Neuronal stem cell (in vitro differentiated cells): ENCODE data around the gene PABPC1L2B. TPM values are rescaled to one million over a fixed set of nuclear protein-coding genes. Genes with fewer than 3 reads are reported as not detected.
"Not testable (repeated sequence)": the region's sequence is repeated elsewhere in the genome, so short reads cannot be mapped to it uniquely, and the experiment has no call there.

Experiments used
- DNase-seq: peaks from one replicate; pipeline ENCODE4 v3.0.0-alpha.2; 2013; ENCODE audit warnings: low spot score
- H2AFZ ChIP-seq: one replicate; pipeline ENCODE4 v1.6.1; 2013; ENCODE audit warnings: mild to moderate bottlenecking, low read length, inconsistent platforms
- H2AK5ac ChIP-seq: 2 replicates; pipeline ENCODE4 v1.6.1; 2013; ENCODE audit warnings: low read depth, mild to moderate bottlenecking, inconsistent platforms, low read length, moderate library complexity, mixed read lengths
- H2BK120ac ChIP-seq: 2 replicates; pipeline ENCODE4 v1.6.1; 2013; ENCODE audit warnings: low read depth, mild to moderate bottlenecking, inconsistent platforms, low read length, moderate library complexity, mixed read lengths
- H2BK12ac ChIP-seq: one replicate; pipeline ENCODE4 v1.6.1; 2013; ENCODE audit warnings: low read length, inconsistent platforms
- H2BK15ac ChIP-seq: 2 replicates; pipeline ENCODE4 v1.6.1; 2013; ENCODE audit warnings: mild to moderate bottlenecking, low read length, inconsistent platforms, mixed read lengths
- H2BK5ac ChIP-seq: one replicate; pipeline ENCODE4 v1.6.1; 2013; ENCODE audit warnings: inconsistent platforms, mild to moderate bottlenecking, low read length, moderate library complexity
- H3K14ac ChIP-seq: one replicate; pipeline ENCODE4 v1.6.1; 2013; ENCODE audit warnings: low read length, inconsistent platforms
- H3K18ac ChIP-seq: 2 replicates; pipeline ENCODE4 v1.6.1; 2013; ENCODE audit warnings: low read length, inconsistent platforms
- H3K23ac ChIP-seq: 2 replicates; pipeline ENCODE4 v1.6.1; 2013; ENCODE audit warnings: low read depth, mild to moderate bottlenecking, mixed read lengths, low read length, inconsistent platforms; ENCODE audit not compliant: poor library complexity
- H3K27ac ChIP-seq: replicated peaks from 3 replicates; pipeline ENCODE4 v1.5.1; 2013; ENCODE audit warnings: low read length, inconsistent platforms
- H3K27me3 ChIP-seq, 3 experiments: 2 replicates each; pipeline ENCODE4 v1.6.1; 2013; ENCODE audit warnings: low read length in 3 of 3, mild to moderate bottlenecking in 2 of 3, inconsistent platforms in 1 of 3, low read depth in 1 of 3, mixed read lengths in 1 of 3, moderate library complexity in 1 of 3; ENCODE audit not compliant: control insufficient read depth in 3 of 3, insufficient read depth in 3 of 3
- H3K36me3 ChIP-seq, 2 donors: replicated peaks in 1 of 2; 2 replicates each; pipeline ENCODE4 v1.6.1; 2013; ENCODE audit warnings: low read length in 2 of 2; ENCODE audit not compliant: control insufficient read depth in 2 of 2, insufficient read depth in 2 of 2
- H3K4ac ChIP-seq: 2 replicates; pipeline ENCODE4 v1.6.1; 2013; ENCODE audit warnings: inconsistent platforms, mild to moderate bottlenecking, low read length, moderate library complexity
- H3K4me1 ChIP-seq, 2 donors: 1 replicate in 1 of 2; 2 replicates in 1 of 2; pipeline ENCODE4 v1.6.1; 2013; ENCODE audit warnings: low read length in 2 of 2, low read depth in 1 of 2; ENCODE audit not compliant: control insufficient read depth in 2 of 2, insufficient read depth in 1 of 2
- H3K4me2 ChIP-seq: one replicate; pipeline ENCODE4 v1.6.1; 2013; ENCODE audit warnings: mild to moderate bottlenecking, low read length, inconsistent platforms; ENCODE audit not compliant: insufficient read depth, poor library complexity, severe bottlenecking
- H3K4me3 ChIP-seq, 2 donors: 2 replicates each; pipeline ENCODE4 v1.5.1; 2013; ENCODE audit warnings: low read length in 2 of 2, mild to moderate bottlenecking in 2 of 2, inconsistent platforms in 1 of 2, moderate library complexity in 1 of 2
- H3K79me1 ChIP-seq: one replicate; pipeline ENCODE4 v1.6.1; 2013; ENCODE audit warnings: low read depth, mild to moderate bottlenecking, inconsistent platforms, low read length, moderate library complexity
- H3K9ac ChIP-seq: one replicate; pipeline ENCODE4 v1.6.1; 2013; ENCODE audit warnings: mild to moderate bottlenecking, low read depth, low read length, inconsistent platforms; ENCODE audit not compliant: poor library complexity
- H3K9me3 ChIP-seq, 2 donors: replicated peaks in 1 of 2; 2 replicates each; pipeline versions ENCODE3 to v1.6.1; 2013; ENCODE audit warnings: low read length in 2 of 2, mild to moderate bottlenecking in 2 of 2, inconsistent platforms in 1 of 2, low read depth in 1 of 2, mixed read lengths in 1 of 2, moderate library complexity in 1 of 2; ENCODE audit not compliant: control insufficient read depth in 2 of 2, insufficient read depth in 1 of 2
- H4K8ac ChIP-seq: one replicate; pipeline ENCODE4 v1.6.1; 2013; ENCODE audit warnings: low read depth, mild to moderate bottlenecking, inconsistent platforms, low read length, moderate library complexity
- H4K91ac ChIP-seq: one replicate; pipeline ENCODE4 v1.6.1; 2013; ENCODE audit warnings: low read length, low read depth, mild to moderate bottlenecking, inconsistent platforms; ENCODE audit not compliant: poor library complexity
- WGBS, 2 donors: extraction: QIAGEN DNeasy Blood & Tissue Kit; methylation state at CpG; one replicate each; pipeline ENCODE4 v1.1.7; 2013; ENCODE audit warnings: missing lambda C conversion rate in 2 of 2, mixed read lengths in 1 of 2; ENCODE audit not compliant: insufficient read length in 2 of 2, insufficient replicate concordance in 1 of 2; ENCODE audit errors: extremely low coverage in 2 of 2; 5-methylcytosine and 5-hydroxymethylcytosine counted together
- polyA plus RNA-seq, 2 experiments: library from polyadenylated mRNA; stranded (reverse); fragments of 200-250 nt; gene quantifications; one replicate each; pipeline ENCODE4 v1.2.3, GENCODE V29; 2013

The PABPC1L2B gene
- polyA plus RNA-seq (2013, experiment 1 of 2): 0.73 TPM
- 0.93 TPM for polyA plus RNA-seq (2013, experiment 2 of 2)

DNA sequence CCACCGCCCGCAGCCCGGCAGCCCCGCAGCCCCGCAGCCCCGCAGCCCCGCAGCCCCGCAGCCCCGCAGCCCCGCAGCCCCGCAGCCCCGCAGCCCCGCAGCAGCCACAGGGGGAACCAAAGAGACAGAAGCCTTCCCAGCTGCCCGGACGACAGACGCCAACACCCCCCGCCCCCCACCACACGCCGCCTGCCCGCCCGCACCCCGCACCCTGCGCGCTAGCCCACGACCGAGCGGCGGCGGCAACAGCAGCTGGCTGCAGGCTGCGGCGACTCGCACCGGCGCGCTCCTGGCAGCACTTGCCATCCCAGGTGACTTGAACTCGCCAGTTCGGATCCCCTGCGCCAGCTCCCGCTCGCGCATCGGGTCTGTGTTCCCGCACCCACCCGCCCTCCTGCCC lies at the start of gene PABPC1L2B:
PABPC1L2B (plus strand) TSS at position 207 of the 400 bp plus-strand sequence. CDS start 704 bp downstream, outside the sequence.
- not testable (repeated sequence) for H3K9ac ChIP-seq, H3K18ac ChIP-seq, H2BK5ac ChIP-seq, H3K4me3 ChIP-seq, H2BK12ac ChIP-seq, H3K14ac ChIP-seq, H2BK15ac ChIP-seq, H2AFZ ChIP-seq, H2BK120ac ChIP-seq, H3K36me3 ChIP-seq, H3K9me3 ChIP-seq, H3K79me1 ChIP-seq, H4K91ac ChIP-seq, H3K4me1 ChIP-seq, DNase-seq, H4K8ac ChIP-seq, H2AK5ac ChIP-seq, H3K23ac ChIP-seq, H3K27ac ChIP-seq, H3K4ac ChIP-seq, H3K4me2 ChIP-seq
- peaks cover 0 to 17% (median 3%) of the 10 kb centered on the region in 3 experiments for H3K27me3 ChIP-seq
- no CpG with 5 or more reads among the region's 44 CpGs for WGBS, 2 donors

- H2BK12ac ChIP-seq, DNase-seq, H3K4me3 ChIP-seq, H3K79me1 ChIP-seq, H3K36me3 ChIP-seq, H2AFZ ChIP-seq, H3K4me1 ChIP-seq, H2BK15ac ChIP-seq, H3K9ac ChIP-seq, H3K9me3 ChIP-seq, H3K18ac ChIP-seq, H3K14ac ChIP-seq, H2BK5ac ChIP-seq, H4K8ac ChIP-seq, H3K27ac ChIP-seq, H3K4me2 ChIP-seq, H2AK5ac ChIP-seq, H3K4ac ChIP-seq, H2BK120ac ChIP-seq, H3K27me3 ChIP-seq, H3K23ac ChIP-seq, H4K91ac ChIP-seq: not testable (repeated sequence)
- WGBS, 2 donors: no CpG with 5 or more reads among the region's 9 CpGs
Measured at GRCh38 chrX:72959971-72960370, 42.8 kb upstream of the PABPC1L2B start.

DNA sequence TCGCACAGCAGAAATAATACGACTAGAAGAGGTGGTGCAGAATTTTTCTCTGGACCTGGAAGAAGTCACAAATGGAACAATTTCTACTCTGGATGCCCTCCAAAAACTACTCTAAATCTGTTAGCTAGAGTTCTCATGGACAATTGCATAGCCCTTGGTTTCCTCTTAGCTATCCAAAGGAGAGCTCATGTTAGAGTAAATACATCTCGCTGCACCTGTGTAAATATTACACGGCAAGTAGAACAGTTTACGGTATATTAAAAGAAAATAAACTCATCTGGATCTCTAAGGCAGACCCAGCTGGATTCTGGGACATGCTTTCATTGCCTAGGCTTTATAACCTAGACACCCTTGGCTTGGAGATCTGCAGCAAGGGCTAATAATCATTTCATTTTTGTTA lies 30.9 kb upstream of the PABPC1L2B start:
- H3K18ac ChIP-seq, H3K23ac ChIP-seq, H2BK5ac ChIP-seq, H3K9ac ChIP-seq, H3K36me3 ChIP-seq, H3K14ac ChIP-seq, H3K4me1 ChIP-seq, H2BK15ac ChIP-seq, H4K8ac ChIP-seq, H3K27me3 ChIP-seq, H3K27ac ChIP-seq, H2AFZ ChIP-seq, H4K91ac ChIP-seq, H3K9me3 ChIP-seq, H3K4me3 ChIP-seq, H2AK5ac ChIP-seq, H2BK12ac ChIP-seq, H3K79me1 ChIP-seq, H3K4ac ChIP-seq, H2BK120ac ChIP-seq, DNase-seq, H3K4me2 ChIP-seq: not testable (repeated sequence)
- WGBS, 2 donors: no CpG with 5 or more reads among the region's 5 CpGs

- WGBS, 2 donors: no CpG with 5 or more reads among the region's 7 CpGs
- not testable (repeated sequence) for H3K79me1 ChIP-seq
Measured at GRCh38 chrX:72974885-72975284, 27.9 kb upstream of the PABPC1L2B start.

More at GRCh38 chrX:72974885-72975284, 27.9 kb upstream of the PABPC1L2B start:
- H3K9me3 ChIP-seq, H3K9ac ChIP-seq, H3K4ac ChIP-seq, H2AK5ac ChIP-seq, H2AFZ ChIP-seq, H3K14ac ChIP-seq, DNase-seq, H4K8ac ChIP-seq, H3K4me2 ChIP-seq, H2BK12ac ChIP-seq, H2BK5ac ChIP-seq, H3K18ac ChIP-seq, H3K4me3 ChIP-seq, H3K27me3 ChIP-seq, H3K27ac ChIP-seq, H3K4me1 ChIP-seq, H3K36me3 ChIP-seq, H2BK15ac ChIP-seq, H4K91ac ChIP-seq, H2BK120ac ChIP-seq, H3K23ac ChIP-seq: not testable (repeated sequence)
